Measurements from ENCODE around the gene RETREG2. TPM values are rescaled to one million over a fixed set of nuclear protein-coding genes. Genes with fewer than 3 reads are reported as not detected.

The RETREG2 gene
- total RNA-seq, 1 experiment from 2014 or later: 63.7 TPM

DNA sequence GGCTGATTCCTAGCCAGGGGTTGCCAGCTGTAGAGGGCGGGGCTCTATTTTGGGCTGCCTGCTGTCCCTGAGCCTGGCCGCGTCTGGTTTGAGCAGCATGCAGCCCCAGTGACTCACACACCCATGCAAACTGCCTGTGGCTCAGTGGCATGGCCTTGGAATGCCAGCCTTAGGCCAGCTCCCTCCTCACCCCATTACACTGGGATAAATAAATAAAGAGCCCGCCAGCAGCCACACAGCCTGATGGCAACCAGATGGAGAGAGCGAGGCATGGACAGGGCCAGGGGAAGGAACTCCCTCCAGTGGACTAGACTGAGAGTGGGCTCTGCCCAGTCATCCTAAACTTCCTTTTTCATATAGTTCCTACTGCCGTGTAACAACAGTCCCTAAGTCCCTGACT, 35.7 kb upstream of the RETREG2 start:
- Histone ChIP-seq H3K9ac (ENCODE audit: low read length) (no peak overlapping the region), H3K27ac (ENCODE audit: low read depth, low read length) (no peak overlapping the region), H3K27me3 (ENCODE audit: insufficient read depth, low read length) (no peaks in the 10 kb centered on the region), H4K20me1 (ENCODE audit: insufficient read depth) (no peaks in the 10 kb centered on the region), H3K9me2 (ENCODE audit: insufficient read depth) (no peaks in the 10 kb centered on the region), H3K9me3 (ENCODE audit: control insufficient read depth in 1 of 2, insufficient read depth in 1 of 2, low read depth in 1 of 2, low read length in 2 of 2) (no peaks in the 10 kb centered on the region), H2AFZ (ENCODE audit: low read depth, low read length, poor library complexity, severe bottlenecking) (no peak overlapping the region), H3K36me3 (ENCODE audit: control insufficient read depth in 1 of 2, insufficient read depth in 2 of 2, low read length in 2 of 2) (peaks cover 2 to 9% of the 10 kb centered on the region in 2 experiments; a peak in 1 of 4 replicates), H3K4me1 (ENCODE audit: control insufficient read depth in 1 of 2, insufficient read depth in 2 of 2, low read length in 2 of 2) (peaks cover 16 to 21% of the 10 kb centered on the region in 2 experiments), H3K79me2 (ENCODE audit: insufficient read depth, low read length) (no peaks in the 10 kb centered on the region), H3K4me2 (ENCODE audit: low read length) (peak overlapping the region; percentile 42), H3K4me3 (replicated peaks in 1 of 2; ENCODE audit: low read depth in 1 of 2, low read length in 2 of 2) (no peak overlapping the region)
- intact Hi-C loops (cut with micrococcal nuclease): loop anchor here (5.0 kb wide), 1 partner anchor 70 kb away; no protein-coding TSS in a partner anchor
- DNase-seq (ENCODE audit: low read depth, low spot score) (peak; percentile 31), ATAC-seq (peak; percentile 99)
- ChIA-PET CTCF (interaction anchor here (0.6 kb wide), 1 partner anchor 38 kb away, joined by 3 read pairs; no protein-coding TSS in a partner anchor), POLR2A (no interaction called here), RAD21 (ENCODE audit: low non-redundant PET in 1 of 2, low total read pairs in 2 of 2, uncharacterized antibody in 2 of 2, unreplicated experiment in 2 of 2) (no interaction called here)
- no peak for TF ChIP-seq EZH2 (IDR thresholded peaks at IDR 0.05)
- peak; percentile 76 for TF ChIP-seq CBX3 (IDR thresholded peaks at IDR 0.05; ENCODE audit: low read depth)
- TF ChIP-seq SP1 (IDR thresholded peaks at IDR 0.05; ENCODE audit: low read depth): peak; percentile 51; the same call in 1 of the 2 replicates
- TF ChIP-seq TCF7L2 (IDR thresholded peaks at IDR 0.05; ENCODE audit: borderline replicate concordance, extremely low read depth, insufficient read depth, insufficient read length): no peak
- TF ChIP-seq JUND (IDR thresholded peaks at IDR 0.05): peak; percentile 68
- TF ChIP-seq FOSL1 (IDR thresholded peaks at IDR 0.05; ENCODE audit: low read depth): peak; percentile 70
- TF ChIP-seq, protein P1, sequence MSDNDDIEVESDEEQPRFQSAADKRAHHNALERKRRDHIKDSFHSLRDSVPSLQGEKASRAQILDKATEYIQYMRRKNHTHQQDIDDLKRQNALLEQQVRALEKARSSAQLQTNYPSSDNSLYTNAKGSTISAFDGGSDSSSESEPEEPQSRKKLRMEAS (IDR thresholded peaks at IDR 0.05): peak; percentile 77
- TF ChIP-seq ZNF274 (IDR thresholded peaks at IDR 0.05; ENCODE audit: low read depth, low read length): no peak
- no peak for TF ChIP-seq EZH2phosphoT487 (IDR thresholded peaks at IDR 0.05; ENCODE audit: borderline replicate concordance)
- no peak for TF ChIP-seq SIN3A (IDR thresholded peaks at IDR 0.05; ENCODE audit: low read depth)
- no TSS peak for BruUV-seq (replicated peaks)

DNA sequence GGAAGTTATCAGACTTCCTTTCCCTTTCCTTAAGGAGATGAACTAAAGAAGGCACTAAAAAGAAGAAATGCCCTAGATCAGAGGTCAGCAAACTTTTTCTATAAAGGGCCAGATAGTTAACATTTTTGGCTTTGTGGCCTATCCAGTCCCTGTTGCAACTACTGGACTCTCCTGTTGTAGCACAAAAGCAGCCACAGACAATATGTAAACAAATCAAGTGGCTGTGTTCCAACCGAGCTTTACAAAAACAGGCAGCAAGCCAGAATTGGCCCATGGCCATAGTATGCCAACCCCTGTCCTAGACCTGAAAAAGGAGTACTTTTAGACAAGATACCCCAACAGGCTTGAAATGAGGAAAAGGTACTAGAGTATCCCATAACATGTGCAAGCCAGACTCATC, 28.4 kb upstream of the RETREG2 start:
- ChIA-PET RAD21 (ENCODE audit: low non-redundant PET in 1 of 2, low total read pairs in 2 of 2, uncharacterized antibody in 2 of 2, unreplicated experiment in 2 of 2) (no interaction called here), POLR2A (no interaction called here), CTCF (interaction anchor here (6.5 kb wide), 1 partner anchor 121 kb away, joined by 97 read pairs; no protein-coding TSS in a partner anchor)
- no peaks in the 10 kb centered on the region for H3K9me3 ChIP-seq (ENCODE audit: control insufficient read depth in 1 of 2, insufficient read depth in 1 of 2, low read depth in 1 of 2, low read length in 2 of 2)
- DNase-seq (ENCODE audit: low read depth, low spot score) (no peak), ATAC-seq (no peak)
- H3K36me3 ChIP-seq (ENCODE audit: control insufficient read depth in 1 of 2, insufficient read depth in 2 of 2, low read length in 2 of 2): peaks cover 3 to 4% of the 10 kb centered on the region in 2 experiments; a peak in 1 of 4 replicates
- BruUV-seq (replicated peaks): no TSS peak
- H3K4me2 ChIP-seq (ENCODE audit: low read length): no peak overlapping the region
- no peaks in the 10 kb centered on the region for H4K20me1 ChIP-seq (ENCODE audit: insufficient read depth)
- H3K4me3 ChIP-seq (replicated peaks in 1 of 2; ENCODE audit: low read depth in 1 of 2, low read length in 2 of 2): no peak overlapping the region
- H3K9ac ChIP-seq (ENCODE audit: low read length): no peak overlapping the region
- H3K27ac ChIP-seq (ENCODE audit: low read depth, low read length): no peak overlapping the region
- H3K9me2 ChIP-seq (ENCODE audit: insufficient read depth): no peaks in the 10 kb centered on the region
- H3K4me1 ChIP-seq (ENCODE audit: control insufficient read depth in 1 of 2, insufficient read depth in 2 of 2, low read length in 2 of 2): peaks cover 7 to 15% of the 10 kb centered on the region in 2 experiments; a peak in 3 of 4 replicates
- H3K27me3 ChIP-seq (ENCODE audit: insufficient read depth, low read length): no peaks in the 10 kb centered on the region
- H3K79me2 ChIP-seq (ENCODE audit: insufficient read depth, low read length): no peaks in the 10 kb centered on the region
- no peak overlapping the region for H2AFZ ChIP-seq (ENCODE audit: low read depth, low read length, poor library complexity, severe bottlenecking)
- intact Hi-C loops (cut with micrococcal nuclease): no loop called here
- TF ChIP-seq RAD21 (IDR thresholded peaks at IDR 0.05; ENCODE audit: low read depth) (no peak), FOSL1 (IDR thresholded peaks at IDR 0.05; ENCODE audit: low read depth) (no peak), EZH2 (IDR thresholded peaks at IDR 0.05) (no peak), POLR2AphosphoS5 (IDR thresholded peaks at IDR 0.05; ENCODE audit: low read depth, low read length) (no peak), EGR1 (IDR thresholded peaks at IDR 0.05; ENCODE audit: low read depth) (no peak), ZNF274 (IDR thresholded peaks at IDR 0.05; ENCODE audit: low read depth, low read length) (no peak), CEBPB (IDR thresholded peaks at IDR 0.05; ENCODE audit: low read depth) (no peak), SRF (IDR thresholded peaks at IDR 0.05; ENCODE audit: low read depth) (no peak), EZH2phosphoT487 (IDR thresholded peaks at IDR 0.05; ENCODE audit: borderline replicate concordance) (no peak), TCF7L2 (IDR thresholded peaks at IDR 0.05; ENCODE audit: borderline replicate concordance, extremely low read depth, insufficient read depth, insufficient read length) (no peak), JUND (IDR thresholded peaks at IDR 0.05) (no peak), ELF1 (IDR thresholded peaks at IDR 0.05; ENCODE audit: borderline replicate concordance, low read depth) (no peak)
- TF ChIP-seq, protein P2, sequence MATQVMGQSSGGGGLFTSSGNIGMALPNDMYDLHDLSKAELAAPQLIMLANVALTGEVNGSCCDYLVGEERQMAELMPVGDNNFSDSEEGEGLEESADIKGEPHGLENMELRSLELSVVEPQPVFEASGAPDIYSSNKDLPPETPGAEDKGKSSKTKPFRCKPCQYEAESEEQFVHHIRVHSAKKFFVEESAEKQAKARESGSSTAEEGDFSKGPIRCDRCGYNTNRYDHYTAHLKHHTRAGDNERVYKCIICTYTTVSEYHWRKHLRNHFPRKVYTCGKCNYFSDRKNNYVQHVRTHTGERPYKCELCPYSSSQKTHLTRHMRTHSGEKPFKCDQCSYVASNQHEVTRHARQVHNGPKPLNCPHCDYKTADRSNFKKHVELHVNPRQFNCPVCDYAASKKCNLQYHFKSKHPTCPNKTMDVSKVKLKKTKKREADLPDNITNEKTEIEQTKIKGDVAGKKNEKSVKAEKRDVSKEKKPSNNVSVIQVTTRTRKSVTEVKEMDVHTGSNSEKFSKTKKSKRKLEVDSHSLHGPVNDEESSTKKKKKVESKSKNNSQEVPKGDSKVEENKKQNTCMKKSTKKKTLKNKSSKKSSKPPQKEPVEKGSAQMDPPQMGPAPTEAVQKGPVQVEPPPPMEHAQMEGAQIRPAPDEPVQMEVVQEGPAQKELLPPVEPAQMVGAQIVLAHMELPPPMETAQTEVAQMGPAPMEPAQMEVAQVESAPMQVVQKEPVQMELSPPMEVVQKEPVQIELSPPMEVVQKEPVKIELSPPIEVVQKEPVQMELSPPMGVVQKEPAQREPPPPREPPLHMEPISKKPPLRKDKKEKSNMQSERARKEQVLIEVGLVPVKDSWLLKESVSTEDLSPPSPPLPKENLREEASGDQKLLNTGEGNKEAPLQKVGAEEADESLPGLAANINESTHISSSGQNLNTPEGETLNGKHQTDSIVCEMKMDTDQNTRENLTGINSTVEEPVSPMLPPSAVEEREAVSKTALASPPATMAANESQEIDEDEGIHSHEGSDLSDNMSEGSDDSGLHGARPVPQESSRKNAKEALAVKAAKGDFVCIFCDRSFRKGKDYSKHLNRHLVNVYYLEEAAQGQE (IDR thresholded peaks at IDR 0.05; ENCODE audit: low read depth): no peak
- TF ChIP-seq, protein P3, sequence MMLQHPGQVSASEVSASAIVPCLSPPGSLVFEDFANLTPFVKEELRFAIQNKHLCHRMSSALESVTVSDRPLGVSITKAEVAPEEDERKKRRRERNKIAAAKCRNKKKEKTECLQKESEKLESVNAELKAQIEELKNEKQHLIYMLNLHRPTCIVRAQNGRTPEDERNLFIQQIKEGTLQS (IDR thresholded peaks at IDR 0.05): no peak
- TF ChIP-seq, protein P1 (IDR thresholded peaks at IDR 0.05): no peak

All from HCT116 (cell line).